T1000 (cell line): ENCODE measurements around the gene KRI1.
"Not testable (repeated sequence)": the region's sequence is repeated elsewhere in the genome, so short reads cannot be mapped to it uniquely, and the experiment has no call there.

Experiments used
- DNase-seq: peaks from one replicate; lab custom pipeline; 2025; ENCODE audit warnings: mixed read lengths; lab: John Stamatoyannopoulos, UW

Gene KRI1

DNA sequence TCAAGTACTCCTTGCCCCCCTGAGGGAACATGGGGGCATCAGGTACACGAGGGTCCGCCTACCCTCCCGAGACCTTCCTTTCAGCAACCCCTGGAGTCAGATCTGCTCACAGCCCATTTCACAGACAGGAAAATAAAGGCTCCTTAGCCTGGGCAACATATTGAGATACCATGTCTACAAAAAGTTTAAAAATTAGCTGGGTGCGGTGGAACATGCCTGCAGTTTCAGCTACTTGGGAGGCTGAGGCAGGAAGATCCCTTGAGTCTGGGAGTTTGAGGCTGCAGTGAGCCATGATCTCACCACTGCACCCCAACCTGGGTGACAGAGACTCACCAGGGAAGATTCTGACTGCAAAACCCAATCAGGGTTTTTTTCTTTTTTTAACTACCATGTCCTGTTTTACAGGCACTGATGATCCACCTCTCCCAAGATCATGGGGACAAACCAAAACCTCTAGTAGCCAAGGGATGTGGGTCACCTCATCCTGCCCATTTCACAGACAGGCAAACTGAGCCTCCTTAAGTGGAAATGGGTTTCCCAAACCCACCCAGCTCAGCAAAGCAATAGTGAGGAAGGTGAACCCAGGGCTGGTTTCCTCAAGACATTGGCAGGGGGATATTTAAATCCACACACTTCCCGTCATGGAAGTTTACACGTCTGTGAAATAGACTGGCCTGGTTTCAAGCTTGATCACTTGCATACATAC, 9.4 kb upstream of the KRI1 start:
- DNase-seq, result no peak

DNA sequence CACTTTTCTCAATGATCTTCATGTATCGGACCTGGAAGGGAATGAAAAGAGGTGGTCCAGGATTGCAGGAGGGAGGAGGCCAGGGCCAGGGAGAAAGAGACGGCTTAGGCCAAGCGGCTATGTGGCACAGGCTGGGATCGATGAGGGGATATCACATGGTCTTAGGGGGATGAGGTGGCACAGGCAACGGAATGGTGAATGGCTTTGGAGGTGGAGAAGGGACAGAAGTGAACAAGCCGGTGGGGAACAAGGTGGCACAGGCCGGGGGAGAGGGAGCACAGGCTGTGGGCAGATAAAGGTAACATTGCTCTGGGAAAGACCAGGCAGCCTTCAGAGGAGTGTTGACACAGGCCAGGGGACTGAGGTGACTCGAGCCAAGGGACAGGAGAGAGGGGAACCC, 8.7 kb upstream of the KRI1 start:
- DNase-seq, result no peak

DNA sequence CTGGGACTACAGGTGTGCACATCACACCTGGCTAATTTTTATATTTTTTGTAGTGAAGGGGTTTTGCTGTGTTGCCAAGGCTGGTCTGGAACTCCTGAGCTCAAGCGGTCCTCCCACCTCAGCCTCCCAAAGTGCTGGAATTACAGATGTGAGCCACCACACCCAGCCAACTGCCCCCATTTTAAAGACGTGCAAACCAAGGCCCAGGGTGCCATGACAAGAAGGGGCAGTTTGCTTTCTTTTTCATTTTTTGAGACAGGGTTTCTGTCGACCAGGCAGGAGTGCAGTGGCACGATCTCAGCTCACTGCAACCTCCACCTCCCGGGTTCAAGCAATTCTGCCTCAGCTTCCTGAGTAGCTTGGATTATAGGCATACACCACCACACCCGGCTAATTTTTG, 8.0 kb upstream of the KRI1 start:
- DNase-seq, result not testable (repeated sequence)

DNA sequence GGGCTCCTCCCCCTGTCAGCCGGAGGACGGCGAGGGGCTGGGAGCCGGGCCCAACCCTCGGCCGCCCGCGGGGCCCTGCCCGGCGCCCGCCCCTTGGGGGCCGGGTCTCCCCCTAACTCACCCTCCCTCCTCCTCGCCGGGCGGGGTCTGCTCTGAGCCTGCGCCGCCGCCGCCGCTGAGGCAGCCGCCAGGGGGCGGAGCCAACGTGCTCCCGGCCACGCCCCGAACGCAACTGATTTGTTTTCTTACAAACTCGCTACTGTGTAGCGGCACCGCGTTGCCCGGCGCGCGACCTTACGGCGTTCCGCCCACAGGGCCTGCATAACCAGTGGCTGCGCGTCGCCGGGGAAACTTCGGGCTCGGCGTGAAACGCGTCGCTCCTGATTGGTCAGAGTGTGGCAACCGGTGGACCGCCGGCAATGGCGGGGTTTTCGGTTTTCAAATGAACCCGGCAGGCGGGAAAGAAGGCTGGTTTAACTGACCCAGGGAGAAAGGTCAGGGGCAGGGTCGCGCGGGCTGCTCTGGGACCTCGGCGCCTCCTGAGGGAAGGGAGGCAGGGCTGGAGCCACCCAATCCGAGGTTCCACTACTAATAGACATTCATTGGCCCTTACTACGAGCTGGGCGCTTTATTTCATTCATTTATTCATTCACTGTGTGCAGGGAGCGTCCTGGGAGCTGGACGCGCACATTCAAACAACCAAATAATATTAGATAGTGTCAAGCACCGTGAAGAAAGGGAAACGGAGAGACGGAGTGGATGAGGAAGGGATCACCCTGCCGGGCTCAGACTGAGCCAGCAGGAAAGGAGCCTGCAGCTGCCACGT, 3.2 kb upstream of the KRI1 start, which contains the start of gene CDKN2D:
CDKN2D (minus strand) TSS at position 154 of the 826 bp plus-strand sequence. CDS start 326 bp downstream, outside the sequence.
- peak; percentile 99 for DNase-seq

DNA sequence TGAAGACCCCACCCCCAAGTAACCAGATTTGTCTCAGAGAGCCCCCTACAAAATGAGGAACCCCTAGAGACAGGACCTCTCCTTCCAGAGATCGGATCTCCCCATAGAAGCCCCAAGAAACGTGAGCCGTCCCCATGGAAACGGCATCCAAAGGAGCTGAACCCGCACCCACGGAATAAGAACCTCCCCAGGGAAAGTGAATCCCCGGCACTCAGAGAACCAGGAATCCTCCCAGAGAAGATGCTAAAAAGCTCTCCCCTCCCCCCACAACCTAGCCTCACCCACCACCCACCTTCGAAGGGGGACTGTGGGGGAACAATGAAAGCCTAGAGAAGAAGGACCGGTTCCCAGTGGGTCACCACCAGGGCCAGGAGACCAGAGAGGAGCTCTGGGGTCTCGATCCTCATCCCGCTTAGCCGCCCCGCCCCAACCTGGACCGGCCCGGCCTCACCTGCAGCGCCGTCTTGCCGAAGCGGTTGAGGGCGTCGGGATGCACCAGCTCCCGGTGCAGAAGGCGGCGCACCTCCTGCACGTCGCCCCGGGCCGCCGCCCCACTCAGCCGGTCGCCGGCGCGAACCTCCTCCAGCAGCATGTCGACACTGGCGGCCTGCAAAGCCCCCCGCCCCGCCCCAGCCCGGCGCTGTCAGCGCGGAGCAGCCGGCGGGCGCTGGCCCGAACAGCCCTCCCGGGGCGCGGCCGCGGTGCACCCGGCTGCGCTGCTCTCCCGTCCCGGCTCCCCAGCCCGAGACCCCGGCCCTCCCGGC, 2.4 kb upstream of the KRI1 start:
- DNase-seq, result no peak

DNA sequence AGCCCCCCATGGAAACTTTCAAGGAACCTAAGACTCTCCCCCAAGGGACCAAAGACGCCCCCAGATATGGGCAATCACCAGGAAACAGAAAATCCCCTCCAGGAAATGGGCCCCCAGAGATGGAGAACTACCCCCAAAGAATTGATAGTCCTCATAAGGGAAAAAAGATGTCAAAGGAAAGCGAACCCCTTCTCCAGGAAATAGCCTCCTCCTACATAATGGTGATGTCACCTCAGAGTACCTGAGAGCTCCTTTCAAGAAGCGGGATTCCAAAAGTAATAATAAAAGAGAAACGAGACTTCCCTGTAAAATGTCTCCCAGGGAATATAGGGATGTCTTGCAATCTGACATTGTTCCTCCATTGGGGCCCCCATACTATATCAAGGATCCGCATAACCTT, 1.8 kb upstream of the KRI1 start:
- DNase-seq, result no peak

DNA sequence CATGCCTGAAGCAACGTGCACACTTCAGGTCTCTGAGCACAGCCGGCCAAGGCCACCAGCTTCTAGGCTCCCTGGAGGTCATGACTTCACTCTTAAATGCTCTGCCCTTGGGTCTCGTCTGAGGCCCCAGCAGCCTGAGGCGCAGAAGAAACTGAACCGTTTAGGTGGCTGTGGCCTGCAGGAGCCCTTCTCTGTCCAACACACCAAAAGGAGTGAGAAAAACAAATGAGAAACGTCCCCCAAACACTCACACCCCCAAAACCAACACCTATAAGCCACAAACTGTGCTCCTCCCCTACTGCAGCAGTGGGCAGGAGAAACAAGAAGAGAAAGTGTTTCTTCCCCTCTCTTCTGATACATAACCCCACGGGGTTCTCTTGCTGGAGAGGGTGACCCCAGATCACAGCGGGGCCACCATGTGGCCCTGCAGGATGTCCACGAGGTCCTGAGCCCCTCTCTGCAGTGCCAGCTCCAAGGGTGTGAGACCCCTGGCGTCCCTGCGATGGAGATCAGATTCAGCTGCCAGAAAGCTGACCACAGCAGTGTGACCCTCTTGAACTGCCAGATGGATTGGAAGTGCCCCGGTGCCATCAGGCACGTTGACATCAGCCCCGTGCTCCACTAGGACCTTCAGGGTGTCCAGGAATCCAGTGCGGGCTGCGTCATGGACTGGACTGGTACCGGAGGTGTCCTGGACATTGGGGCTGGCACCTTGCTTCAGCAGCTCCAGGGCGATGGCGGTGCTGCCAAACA, 1.0 kb upstream of the KRI1 start:
- no peak for DNase-seq

DNA sequence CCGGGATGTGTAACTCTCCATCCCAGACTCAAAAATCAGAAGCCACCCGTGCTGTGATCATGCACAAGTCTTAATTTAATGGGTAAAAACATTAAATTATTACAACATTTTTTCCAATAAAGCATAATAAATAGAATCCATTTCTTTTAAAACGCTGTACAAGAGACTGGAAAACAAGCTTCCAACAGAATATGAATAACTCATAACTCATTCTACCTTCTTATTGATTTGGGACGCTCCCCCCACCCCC, 523 bp upstream of the KRI1 start:
- no peak for DNase-seq

DNA sequence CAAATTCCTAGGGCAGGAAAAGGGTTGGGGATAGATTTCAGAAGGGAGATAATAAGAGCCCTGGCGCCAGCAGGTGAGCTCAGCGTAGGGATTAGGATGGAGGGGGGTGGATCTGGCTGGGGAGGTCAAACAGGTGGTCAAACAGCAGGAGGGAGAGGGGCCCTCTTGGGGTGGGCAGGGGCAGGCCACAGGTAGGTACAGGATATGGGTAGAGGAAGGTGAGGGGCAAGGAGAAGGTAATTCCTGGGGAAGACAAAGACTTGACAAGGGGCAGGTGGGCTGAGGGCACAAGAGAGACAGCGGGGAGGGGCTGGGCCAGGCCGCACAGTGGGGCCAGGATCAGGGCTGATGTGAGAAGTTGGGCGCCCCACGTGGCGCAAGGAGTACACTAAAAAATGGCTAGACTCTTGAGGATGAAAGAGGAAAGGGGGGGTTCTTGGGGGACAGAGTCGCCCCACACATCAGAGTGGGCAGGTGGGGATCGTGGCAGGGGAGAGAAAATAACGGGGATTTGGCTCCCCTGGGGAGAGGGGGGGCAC, 713 bp downstream of the KRI1 start:
- no peak for DNase-seq

DNA sequence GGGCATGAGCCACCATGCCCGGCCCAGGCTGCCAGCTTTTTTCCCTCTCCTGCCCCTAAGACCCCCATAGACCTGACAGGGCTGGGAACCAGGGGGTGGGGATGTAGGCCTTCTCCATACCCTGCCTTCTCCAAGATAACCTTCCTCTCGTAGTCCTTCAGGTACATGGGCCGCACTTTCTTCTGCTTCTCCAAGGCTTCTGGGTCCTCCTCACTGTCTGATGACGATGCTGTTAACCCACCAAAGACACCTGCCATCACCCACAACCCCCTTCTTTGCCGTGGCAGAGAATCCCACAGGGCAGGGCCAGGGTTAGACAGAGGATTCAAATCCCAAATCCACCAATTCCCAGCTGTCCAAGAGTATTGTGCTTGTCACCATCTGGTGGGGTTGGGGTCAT, 3.2 kb downstream of the KRI1 start:
- DNase-seq, result no peak

DNA sequence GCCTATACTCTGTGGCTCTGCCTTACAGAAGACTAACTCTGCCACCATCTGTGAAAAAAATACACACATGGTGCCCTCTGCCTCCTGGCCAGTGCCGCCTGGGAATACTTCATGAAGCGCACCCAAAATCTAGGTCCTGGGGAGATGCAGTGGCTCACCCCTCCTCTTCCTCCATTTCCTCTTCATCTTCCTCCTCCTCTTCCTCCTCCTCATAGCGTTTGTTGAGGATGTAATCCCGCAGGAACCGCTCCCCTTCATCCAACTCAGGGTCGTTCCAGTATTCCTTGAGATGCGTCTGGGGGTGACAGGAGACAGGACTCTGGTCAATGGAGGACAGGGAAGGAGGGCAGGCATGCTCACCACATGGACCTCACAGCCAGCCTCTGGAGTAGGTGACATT, 5.7 kb downstream of the KRI1 start:
- DNase-seq, result no peak

DNA sequence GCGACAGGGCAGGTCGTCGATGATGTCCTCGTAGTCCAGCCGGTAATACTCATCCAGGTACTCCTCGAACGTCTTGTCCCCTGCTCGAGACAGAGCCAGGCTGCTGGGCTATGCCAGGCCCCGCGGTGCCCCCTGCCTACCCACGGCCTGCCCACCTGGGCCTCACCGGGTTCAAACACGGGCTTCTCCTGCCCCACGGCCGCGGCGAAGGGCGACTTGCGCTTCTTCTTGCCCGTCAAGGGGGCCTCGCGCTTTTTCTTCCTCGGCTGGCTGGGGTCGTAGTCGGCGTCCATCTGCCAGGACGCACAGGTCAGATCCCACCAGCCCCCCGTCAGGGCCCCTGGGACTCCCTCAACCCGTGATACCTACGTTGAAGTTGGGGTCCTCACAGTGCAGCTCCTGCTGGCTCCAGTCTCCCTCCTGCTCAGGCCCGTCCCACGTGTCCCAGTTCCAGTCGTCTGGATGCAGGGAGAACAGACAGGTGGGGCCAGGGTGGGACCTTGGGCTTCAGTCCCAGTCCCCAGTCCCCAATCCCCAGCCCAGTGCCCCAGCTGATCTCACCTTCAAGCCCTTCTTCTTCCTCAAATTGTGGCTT, 8.1 kb downstream of the KRI1 start:
- no peak for DNase-seq

DNA sequence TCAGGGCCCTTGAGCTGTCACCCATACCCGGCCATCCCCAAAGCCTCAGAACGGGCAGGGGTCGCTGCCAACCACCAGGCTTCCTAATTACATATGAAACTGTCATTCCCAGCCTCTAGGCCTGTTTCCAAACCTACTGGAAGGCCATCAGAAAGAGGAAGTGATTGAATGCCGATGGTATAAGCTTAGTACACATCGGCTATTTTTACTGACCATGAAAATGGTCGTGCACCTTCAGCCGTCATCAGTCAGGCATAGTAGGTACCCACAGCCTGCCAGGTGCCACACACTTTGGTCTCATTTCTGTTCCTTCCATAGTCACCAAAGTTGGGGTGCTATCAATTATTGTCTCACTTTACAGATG, 10.2 kb downstream of the KRI1 start:
- no peak for DNase-seq

DNA sequence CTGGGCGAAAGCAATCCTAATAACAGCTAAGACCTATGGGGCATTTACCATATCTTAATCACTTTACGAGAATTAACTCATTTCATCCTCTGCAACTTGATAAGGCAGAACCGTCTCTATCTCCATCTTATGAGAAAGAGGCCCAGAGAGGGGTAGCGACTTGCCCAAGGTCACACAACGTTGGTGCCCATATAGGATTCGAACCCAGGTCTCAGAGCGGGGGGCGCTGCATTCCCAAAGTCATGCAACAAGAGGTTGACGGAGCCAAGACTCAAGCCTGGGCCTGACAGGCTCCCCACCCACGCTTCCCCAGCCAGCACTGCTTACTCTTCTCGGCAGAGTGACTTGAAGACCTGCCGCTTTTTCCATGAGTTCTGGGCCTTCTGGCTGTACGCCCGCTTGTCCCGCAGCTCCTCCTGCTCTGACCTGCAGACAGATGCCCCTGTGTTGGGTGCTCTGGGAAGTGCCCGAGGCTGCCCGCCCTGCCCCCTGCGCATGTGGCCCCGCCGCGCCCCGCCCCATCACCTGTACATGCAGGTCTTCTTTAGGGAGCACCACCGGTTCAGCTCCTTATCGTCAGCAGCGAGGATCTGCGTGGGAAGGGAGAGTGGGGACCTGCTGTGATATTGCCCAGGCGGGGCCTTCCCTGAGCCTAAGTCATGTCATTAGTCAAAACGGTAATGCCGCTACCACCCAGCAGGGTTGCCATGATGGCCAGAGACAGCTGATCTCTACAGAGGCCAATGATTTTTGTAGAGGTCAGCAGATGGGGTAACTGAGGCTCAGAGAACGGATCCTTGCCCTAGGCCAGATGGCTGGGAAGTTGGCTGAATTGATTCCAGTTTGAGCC, 10.8 kb downstream of the KRI1 start:
- no peak for DNase-seq

DNA sequence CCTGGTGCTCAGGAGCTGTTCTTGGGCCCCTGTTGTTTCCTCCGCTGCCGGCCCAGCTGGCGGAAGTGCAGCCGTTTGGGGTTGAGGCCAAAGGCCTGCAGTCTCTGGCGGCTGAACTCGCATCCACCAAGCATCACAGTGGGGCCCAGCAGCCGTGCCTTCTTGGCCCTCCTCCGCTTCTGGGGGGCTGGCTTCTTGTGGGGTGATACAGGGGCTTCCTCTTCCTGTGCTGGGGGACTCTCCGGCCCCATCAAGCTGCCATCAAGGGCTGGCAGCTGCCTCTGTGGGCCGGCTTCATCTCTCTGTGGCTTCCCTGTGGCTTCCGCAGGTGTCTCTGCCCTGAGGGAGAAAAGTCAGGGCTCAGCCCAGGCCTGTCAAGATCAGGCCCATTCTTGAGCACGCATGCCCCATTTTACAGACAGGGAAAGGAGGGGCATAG, 11.8 kb downstream of the KRI1 start:
- DNase-seq, result no peak

DNA sequence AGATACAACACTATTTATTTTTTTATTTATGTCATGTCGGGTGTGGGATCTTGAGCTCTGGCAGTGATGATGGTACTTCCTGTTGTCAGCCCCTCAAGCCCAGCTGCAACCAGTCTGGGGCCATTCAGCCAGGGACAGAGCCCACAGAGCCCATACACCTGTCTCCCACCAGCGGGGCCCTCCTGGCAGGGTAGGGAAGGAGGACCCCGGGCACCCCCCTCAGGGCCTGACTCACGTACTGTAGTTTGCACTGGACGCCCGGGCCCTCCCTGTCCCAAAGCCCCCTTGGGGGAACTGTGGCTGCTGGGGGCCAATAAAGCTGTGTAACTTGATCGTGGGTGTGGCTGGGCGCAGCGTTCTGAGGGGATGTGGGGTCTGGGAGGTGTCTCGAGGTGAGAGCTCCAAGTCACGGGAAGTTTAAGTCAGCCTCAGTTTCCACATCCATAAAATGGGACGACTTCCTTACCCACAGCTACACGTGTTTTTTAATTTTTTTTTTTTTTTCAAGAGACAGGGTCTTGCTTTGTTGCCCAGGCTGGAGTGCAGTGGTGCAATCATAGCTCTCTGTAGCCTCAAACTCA, 12.6 kb downstream of the KRI1 start:
- no peak for DNase-seq

DNA sequence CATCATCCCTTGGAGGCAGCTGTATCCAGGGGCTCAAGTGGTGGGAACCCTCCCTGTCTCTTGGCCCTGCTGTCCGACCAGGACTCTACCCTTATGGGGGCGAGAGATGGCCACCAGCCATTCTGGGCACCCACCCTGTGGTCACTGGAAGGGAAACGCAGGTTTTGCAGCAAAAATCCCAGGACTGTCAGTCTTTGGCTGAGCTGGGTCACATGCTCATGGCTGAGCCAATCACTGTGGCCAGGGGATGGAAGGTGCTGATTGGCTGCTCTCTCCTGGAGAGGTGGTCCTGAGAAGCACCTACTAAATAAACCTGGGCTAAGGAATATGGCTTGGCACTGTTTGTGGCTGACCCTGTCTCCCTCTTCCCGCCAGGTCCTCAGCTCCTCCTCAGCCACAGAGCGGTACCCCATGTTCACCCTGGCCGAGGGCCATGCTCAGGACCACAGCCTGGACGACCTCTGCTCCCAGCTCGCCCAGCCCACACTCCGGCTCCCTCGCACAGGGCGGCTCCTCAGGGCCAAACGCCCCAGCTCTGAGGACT, 13.2 kb downstream of the KRI1 start:
- no peak for DNase-seq

DNA sequence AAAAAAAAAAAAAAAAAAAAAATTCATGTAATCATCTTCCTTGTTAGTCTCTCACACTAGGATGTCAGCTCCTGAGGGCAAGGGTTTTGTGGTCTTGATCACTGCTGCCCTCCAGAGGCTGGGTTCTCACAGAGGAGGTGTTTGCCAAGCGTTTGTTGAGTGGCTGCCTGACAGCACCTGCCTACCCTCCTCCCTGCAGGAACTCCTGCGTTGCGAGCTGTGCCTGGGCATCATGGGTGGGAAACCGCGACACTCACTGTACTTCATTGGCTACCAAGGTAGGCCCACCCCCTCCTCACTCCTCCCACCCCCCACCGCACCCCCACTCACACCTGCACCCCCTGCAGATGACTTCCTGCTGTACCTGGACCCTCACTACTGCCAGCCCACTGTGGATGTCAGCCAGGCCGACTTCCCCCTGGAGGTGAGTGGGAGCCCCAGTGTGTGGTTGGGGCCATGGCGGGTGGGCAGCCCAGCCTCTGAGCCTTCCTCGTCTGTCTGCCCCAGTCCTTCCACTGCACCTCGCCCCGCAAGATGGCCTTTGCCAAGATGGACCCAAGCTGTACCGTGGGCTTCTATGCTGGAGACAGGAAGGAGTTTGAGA, 14.0 kb downstream of the KRI1 start:
- DNase-seq, result no peak

DNA sequence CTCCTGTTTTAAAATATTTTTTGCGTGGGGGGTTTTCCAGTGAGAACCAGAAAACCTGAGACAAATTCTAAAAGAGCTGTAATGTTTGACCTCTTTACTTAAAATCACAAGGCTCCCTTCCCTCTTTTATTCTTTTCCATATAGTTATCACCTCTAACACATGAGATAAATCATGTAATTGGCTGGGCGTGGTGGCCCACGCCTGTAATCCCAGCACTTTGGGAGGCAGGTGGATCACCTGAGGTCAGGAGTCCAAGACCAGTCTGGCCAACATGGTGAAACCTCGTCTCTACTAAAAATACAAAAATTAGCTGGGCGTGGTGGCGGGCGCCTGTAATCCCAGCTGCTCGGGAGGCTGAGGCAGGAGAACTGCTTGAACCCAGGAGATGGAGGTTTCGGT, 14.8 kb downstream of the KRI1 start:
- not testable (repeated sequence) for DNase-seq

DNA sequence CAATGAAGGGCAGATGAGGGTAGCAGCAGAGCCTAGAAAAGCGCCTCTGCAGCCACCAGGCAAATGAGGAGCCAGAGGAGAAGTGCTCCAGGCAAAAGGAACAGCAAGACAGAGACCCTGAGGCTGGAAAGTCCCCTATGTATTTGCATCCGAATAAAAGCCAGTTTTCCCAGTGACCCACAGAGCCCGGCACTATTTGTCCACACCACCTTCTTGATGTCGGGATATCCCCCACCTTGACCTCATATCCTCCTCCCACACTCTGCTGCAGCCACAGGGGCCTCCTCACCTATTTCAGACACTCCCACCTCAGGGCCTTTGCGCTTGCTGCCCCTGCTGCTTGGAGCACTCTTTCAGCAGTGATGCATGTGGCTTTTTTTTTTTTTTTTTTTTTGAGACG, 15.5 kb downstream of the KRI1 start:
- no peak for DNase-seq
